Sigmoid colon (tissue), 7 donors: ENCODE measurements around the gene HELT. TPM values are rescaled to one million over a fixed set of nuclear protein-coding genes. Genes with fewer than 3 reads are reported as not detected.

Source experiments
- DNase-seq: peaks from one replicate; pipeline ENCODE4 v3.0.0-alpha.2; 2019
- H3K27ac ChIP-seq, 4 donors: fragments of 200-600 bp; sonication (generic); one replicate each; pipeline ENCODE4 v1.5.1; 2016 to 2019; ENCODE audit warnings: mild to moderate bottlenecking in 1 of 4
- H3K27me3 ChIP-seq, 3 donors: fragments of 200-600 bp; sonication (generic); one replicate each; pipeline ENCODE4 v1.5.1; 2019; ENCODE audit warnings: mild to moderate bottlenecking in 1 of 3
- H3K36me3 ChIP-seq, 4 donors: fragments of 200-600 bp; sonication (generic); one replicate each; pipeline ENCODE4 v1.5.1; 2016 to 2019
- H3K4me1 ChIP-seq, 4 donors: fragments of 200-600 bp; sonication (generic); one replicate each; pipeline ENCODE4 v1.5.1; 2017 to 2019
- H3K4me3 ChIP-seq, 4 donors: fragments of 200-600 bp; sonication (generic); one replicate each; pipeline ENCODE4 v1.5.1; 2017 to 2019; ENCODE audit warnings: mild to moderate bottlenecking in 2 of 4, moderate library complexity in 1 of 4
- H3K9me3 ChIP-seq, 4 donors: fragments of 200-600 bp in 3 of 4; sonication (generic) in 3 of 4; one replicate each; pipeline versions ENCODE4 v1.5.1 to v1.6.1; 2013 to 2019
- EP300 ChIP-seq, 4 donors: sonication (generic); formaldehyde crosslinking; IDR thresholded peaks; one replicate each; pipeline ENCODE4 v1.6.1; 2017; ENCODE audit warnings: antibody characterized with exemption in 4 of 4
- POLR2A ChIP-seq, 2 donors: fragments of 450-650 bp; IDR thresholded peaks; one replicate each; pipeline ENCODE4 v1.6.1; 2016; ENCODE audit warnings: antibody characterized with exemption in 2 of 2, mild to moderate bottlenecking in 2 of 2, moderate library complexity in 2 of 2
- POLR2AphosphoS5 ChIP-seq, 4 donors: sonication (generic); formaldehyde crosslinking; IDR thresholded peaks; one replicate each; pipeline ENCODE4 v1.6.1; 2017; ENCODE audit warnings: antibody characterized with exemption in 4 of 4
- WGBS, 2 donors: extraction: QIAGEN DNeasy Blood & Tissue Kit; methylation state at CpG; one replicate each; pipeline ENCODE4 v1.1.7; 2013; 5-methylcytosine and 5-hydroxymethylcytosine counted together
- intact Hi-C: fragments of 100-400 bp; cut with DNase I; formaldehyde crosslinking; loops from one replicate; pipeline ENCODE4 v1.15.1; 2023
- polyA plus RNA-seq, 3 donors: library from polyadenylated mRNA; stranded (reverse); fragments of 200-250 nt; gene quantifications; one replicate each; pipeline ENCODE4 v1.2.3, GENCODE V29; 2013
- total RNA-seq, 4 donors: library from RNA; depleted of rRNA; stranded (reverse); fragments of >200 nt; gene quantifications; one replicate each; pipeline ENCODE4 v1.1.0, GENCODE V29; 2016
- TF ChIP-seq, protein P1 (sequence below), 4 experiments: fragments of 450-650 bp in 3 of 4; fragments of 200-600 bp in 1 of 4; IDR thresholded peaks; one replicate each; pipeline ENCODE4 v1.5.1; 2016 to 2019; ENCODE audit warnings: antibody characterized with exemption in 4 of 4, mild to moderate bottlenecking in 3 of 4, moderate library complexity in 2 of 4
- donor health status: healthy with polysubstance abuse.
- donor health status: Bipolar disorder and iron deficiency.
- donor health status: healthy.

HELT gene
- total and polyA plus RNA-seq, 7 donors = not detected

DNA sequence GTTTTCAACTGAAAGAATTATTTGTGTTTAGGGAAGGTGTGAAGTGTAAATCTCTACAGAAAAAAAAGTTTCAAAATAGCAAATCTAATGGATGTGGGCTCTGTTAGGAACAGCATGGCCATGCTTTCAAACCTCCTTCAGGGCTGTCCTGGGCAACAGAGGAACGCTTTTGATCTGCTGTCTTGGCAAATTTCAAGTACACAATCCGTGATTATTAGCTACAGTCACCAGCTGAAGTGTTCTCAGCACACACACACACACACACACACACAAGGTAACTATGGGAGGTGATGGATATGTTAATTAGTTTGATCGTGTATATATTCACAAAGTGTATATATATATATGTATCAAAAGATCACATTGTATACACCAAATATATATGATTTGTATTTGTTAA is 40.5 kb upstream of the HELT start:
- no peaks in the 10 kb centered on the region for H3K9me3 ChIP-seq
- no peak for DNase-seq
- no peak overlapping the region for H3K4me3 ChIP-seq
- no peaks in the 10 kb centered on the region for H3K36me3 ChIP-seq
- peaks cover 0 to 14% (median 0%) of the 10 kb centered on the region in 3 donors for H3K27me3 ChIP-seq
- intact Hi-C loops = no loop called here
- H3K27ac ChIP-seq = no peak overlapping the region
- WGBS, 2 donors = 28 to 71% methylated on average over 3 of the region's 3 CpGs
- TF ChIP-seq, protein P1, sequence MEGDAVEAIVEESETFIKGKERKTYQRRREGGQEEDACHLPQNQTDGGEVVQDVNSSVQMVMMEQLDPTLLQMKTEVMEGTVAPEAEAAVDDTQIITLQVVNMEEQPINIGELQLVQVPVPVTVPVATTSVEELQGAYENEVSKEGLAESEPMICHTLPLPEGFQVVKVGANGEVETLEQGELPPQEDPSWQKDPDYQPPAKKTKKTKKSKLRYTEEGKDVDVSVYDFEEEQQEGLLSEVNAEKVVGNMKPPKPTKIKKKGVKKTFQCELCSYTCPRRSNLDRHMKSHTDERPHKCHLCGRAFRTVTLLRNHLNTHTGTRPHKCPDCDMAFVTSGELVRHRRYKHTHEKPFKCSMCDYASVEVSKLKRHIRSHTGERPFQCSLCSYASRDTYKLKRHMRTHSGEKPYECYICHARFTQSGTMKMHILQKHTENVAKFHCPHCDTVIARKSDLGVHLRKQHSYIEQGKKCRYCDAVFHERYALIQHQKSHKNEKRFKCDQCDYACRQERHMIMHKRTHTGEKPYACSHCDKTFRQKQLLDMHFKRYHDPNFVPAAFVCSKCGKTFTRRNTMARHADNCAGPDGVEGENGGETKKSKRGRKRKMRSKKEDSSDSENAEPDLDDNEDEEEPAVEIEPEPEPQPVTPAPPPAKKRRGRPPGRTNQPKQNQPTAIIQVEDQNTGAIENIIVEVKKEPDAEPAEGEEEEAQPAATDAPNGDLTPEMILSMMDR (IDR thresholded peaks at IDR 0.05) = no peak
- TF ChIP-seq EP300 (IDR thresholded peaks at IDR 0.05) (no peak), POLR2AphosphoS5 (IDR thresholded peaks at IDR 0.05) (no peak), POLR2A (IDR thresholded peaks at IDR 0.05) (no peak)
- H3K4me1 ChIP-seq = no peaks in the 10 kb centered on the region

DNA sequence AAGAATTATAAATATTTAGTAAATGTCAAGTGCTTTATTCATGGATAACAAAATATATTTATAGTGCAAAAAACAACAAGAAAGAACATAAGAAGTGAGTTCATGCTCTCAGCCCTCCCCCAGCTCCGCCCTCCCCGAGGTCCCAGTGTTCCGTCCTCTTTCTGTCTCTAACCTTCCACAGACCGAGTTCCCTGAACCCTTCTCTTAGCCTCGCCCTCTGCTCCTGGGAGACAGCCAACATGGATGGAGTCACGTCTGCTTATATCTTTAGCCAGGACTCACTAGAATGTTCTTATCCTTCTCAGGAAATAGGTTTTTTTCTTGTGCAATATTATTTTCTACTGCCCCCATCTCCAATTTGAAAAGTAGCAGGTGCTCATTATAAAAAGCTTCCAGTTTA is 40.1 kb upstream of the HELT start:
- Histone ChIP-seq H3K27ac (no peak overlapping the region), H3K9me3 (no peaks in the 10 kb centered on the region), H3K4me1 (no peaks in the 10 kb centered on the region), H3K4me3 (no peak overlapping the region), H3K36me3 (no peaks in the 10 kb centered on the region), H3K27me3 (peaks cover 0 to 14% (median 0%) of the 10 kb centered on the region in 3 donors)
- 8 to 48% methylated on average over 6 of the region's 6 CpGs for WGBS, 2 donors
- TF ChIP-seq EP300 (IDR thresholded peaks at IDR 0.05) (no peak), POLR2A (IDR thresholded peaks at IDR 0.05) (no peak), POLR2AphosphoS5 (IDR thresholded peaks at IDR 0.05) (no peak)
- TF ChIP-seq, protein P1 (IDR thresholded peaks at IDR 0.05) = no peak
- intact Hi-C loops = no loop called here
- no peak for DNase-seq

DNA sequence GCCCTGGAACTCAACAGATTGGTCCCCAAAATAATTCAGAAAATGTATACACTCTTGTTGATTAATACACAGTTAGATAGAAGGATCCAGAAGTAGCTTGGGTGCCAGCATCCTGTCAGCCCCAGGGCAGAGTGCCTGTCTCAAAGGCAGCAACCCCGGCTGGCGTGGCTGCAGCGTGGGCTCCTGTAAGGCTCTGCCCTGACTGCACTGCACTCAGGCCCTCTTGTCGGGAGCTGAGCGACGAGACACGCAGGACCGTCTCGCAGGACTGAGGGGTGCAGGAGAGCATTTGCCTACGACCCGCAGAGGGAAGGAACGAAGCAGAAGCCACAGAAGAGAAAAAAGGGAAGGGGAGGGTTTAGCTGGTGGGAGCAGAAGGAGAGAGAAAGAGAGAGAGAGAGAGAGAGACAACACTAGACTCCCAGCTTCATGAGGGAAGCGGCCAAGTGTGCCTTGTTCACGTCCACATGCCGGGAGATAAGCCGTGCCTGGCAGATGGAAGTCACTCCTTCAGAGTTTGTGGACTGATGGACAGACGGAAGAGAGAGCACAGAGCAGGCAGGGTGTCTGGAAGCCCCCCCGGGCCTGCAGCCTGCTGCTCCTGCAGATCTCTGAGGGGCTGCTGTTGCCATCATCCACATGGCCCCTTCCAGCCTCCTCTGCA is 38.7 kb upstream of the HELT start:
- intact Hi-C loops = no loop called here

DNA sequence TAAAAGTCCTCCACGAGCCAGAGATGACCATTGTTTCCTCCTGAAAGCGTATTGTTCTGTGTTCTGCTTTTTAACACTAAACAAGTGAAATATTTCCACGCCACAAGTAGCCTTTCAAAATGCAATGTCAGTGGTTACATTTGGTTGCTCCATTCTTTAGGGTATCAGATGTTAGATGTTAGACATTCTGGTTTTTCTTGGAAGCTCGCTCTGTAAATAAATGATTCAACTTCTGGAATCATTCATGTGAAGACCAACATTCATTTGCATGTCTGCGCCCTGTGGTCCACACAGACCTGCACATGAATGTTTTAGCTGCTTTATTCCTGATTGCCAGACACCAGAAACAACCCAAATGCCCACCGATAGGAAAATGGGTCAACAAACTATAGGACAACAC is 38.0 kb upstream of the HELT start:
- no peaks in the 10 kb centered on the region for H3K4me1 ChIP-seq
- intact Hi-C loops = no loop called here
- H3K4me3 ChIP-seq = no peak overlapping the region
- H3K27ac ChIP-seq = no peak overlapping the region
- 79 to 84% methylated on average over 6 of the region's 6 CpGs for WGBS, 2 donors
- no peaks in the 10 kb centered on the region for H3K9me3 ChIP-seq
- H3K27me3 ChIP-seq = peaks cover 0 to 14% (median 0%) of the 10 kb centered on the region in 3 donors
- TF ChIP-seq POLR2A (IDR thresholded peaks at IDR 0.05) = no peak
- TF ChIP-seq, protein P1 (IDR thresholded peaks at IDR 0.05) = no peak
- TF ChIP-seq POLR2AphosphoS5 (IDR thresholded peaks at IDR 0.05) = no peak
- no peaks in the 10 kb centered on the region for H3K36me3 ChIP-seq
- no peak for DNase-seq

More for the DNA sequence above, 38.7 kb upstream of the HELT start:
- Histone ChIP-seq H3K9me3 (no peaks in the 10 kb centered on the region), H3K27me3 (peaks cover 0 to 14% (median 0%) of the 10 kb centered on the region in 3 donors), H3K27ac (no peak overlapping the region), H3K4me3 (no peak overlapping the region), H3K36me3 (no peaks in the 10 kb centered on the region), H3K4me1 (no peaks in the 10 kb centered on the region)
- 81 to 89% methylated on average over 18 of the region's 18 CpGs for WGBS, 2 donors
- no peak for DNase-seq
- no peak for TF ChIP-seq EP300 (IDR thresholded peaks at IDR 0.05)
- TF ChIP-seq POLR2AphosphoS5 (IDR thresholded peaks at IDR 0.05) = no peak
- TF ChIP-seq, protein P1 (IDR thresholded peaks at IDR 0.05) = no peak
- TF ChIP-seq POLR2A (IDR thresholded peaks at IDR 0.05) = no peak
